ENCODE results near the gene BDNF. TPM values are rescaled to one million over a fixed set of nuclear protein-coding genes. Genes with fewer than 3 reads are reported as not detected.

Gene BDNF
- total and polyA plus RNA-seq, 2 donors (not counting 1 experiment from before 2014, with no cell fraction given), result not detected

DNA sequence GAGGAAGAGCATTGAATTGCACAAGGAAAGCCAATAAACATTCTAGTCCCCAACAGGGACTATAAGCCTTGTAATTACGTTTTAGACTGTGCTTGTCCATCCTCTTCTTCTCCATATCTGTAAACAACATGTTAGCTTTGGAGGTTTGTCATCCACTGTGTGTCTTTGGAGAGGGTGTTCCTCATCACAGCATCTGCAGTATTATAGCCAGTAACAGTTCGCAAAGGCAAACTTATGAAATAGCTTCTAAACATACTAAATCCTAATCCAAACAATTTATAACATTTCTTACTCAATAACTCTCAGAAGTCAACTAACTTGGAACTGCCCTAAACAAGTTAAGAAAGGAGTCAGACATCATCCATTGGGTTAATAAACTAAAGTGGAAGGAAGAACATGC is 10.3 kb upstream of the BDNF start:
- Histone ChIP-seq H3K9ac (ENCODE audit: low read length) (no peak overlapping the region), H3K4me2 (replicated peaks; ENCODE audit: low read depth, low read length, poor library complexity, severe bottlenecking) (no peak overlapping the region), H3K27ac (ENCODE audit: low read length in 2 of 2) (no peak overlapping the region), H3K36me3 (replicated peaks in 1 of 2; ENCODE audit: control extremely low read depth in 1 of 2, control insufficient read depth in 1 of 2, extremely low read depth in 1 of 2, insufficient read depth in 2 of 2, low read length in 1 of 2) (no peaks in the 10 kb centered on the region), H3K9me3 (ENCODE audit: control extremely low read depth in 1 of 3, control insufficient read depth in 2 of 3, insufficient read depth in 1 of 3, low read length in 2 of 3) (peaks cover 0 to 1% (median 0%) of the 10 kb centered on the region in 3 donors), H4K20me1 (ENCODE audit: control insufficient read depth, insufficient read depth, low read length, poor library complexity, severe bottlenecking) (no peaks in the 10 kb centered on the region), H3K79me2 (ENCODE audit: control insufficient read depth, insufficient read depth, low read length) (no peaks in the 10 kb centered on the region), H3K4me3 (ENCODE audit: control extremely low read depth in 1 of 5, extremely low read depth in 1 of 5, insufficient read depth in 1 of 5, low read depth in 2 of 5, low read length in 4 of 5) (no peak overlapping the region), H3K27me3 (replicated peaks in 1 of 4; ENCODE audit: control extremely low read depth in 1 of 4, control insufficient read depth in 3 of 4, insufficient read depth in 4 of 4, low read length in 3 of 4) (peaks cover 0 to under 1% (median 0%) of the 10 kb centered on the region in 4 experiments), H3K4me1 (ENCODE audit: control insufficient read depth in 2 of 2, insufficient read depth in 2 of 2, low read length in 2 of 2) (no peaks in the 10 kb centered on the region), H2AFZ (ENCODE audit: insufficient read depth, low read depth, low read length, poor library complexity, severe bottlenecking) (no peak overlapping the region)
- TF ChIP-seq, protein P1, sequence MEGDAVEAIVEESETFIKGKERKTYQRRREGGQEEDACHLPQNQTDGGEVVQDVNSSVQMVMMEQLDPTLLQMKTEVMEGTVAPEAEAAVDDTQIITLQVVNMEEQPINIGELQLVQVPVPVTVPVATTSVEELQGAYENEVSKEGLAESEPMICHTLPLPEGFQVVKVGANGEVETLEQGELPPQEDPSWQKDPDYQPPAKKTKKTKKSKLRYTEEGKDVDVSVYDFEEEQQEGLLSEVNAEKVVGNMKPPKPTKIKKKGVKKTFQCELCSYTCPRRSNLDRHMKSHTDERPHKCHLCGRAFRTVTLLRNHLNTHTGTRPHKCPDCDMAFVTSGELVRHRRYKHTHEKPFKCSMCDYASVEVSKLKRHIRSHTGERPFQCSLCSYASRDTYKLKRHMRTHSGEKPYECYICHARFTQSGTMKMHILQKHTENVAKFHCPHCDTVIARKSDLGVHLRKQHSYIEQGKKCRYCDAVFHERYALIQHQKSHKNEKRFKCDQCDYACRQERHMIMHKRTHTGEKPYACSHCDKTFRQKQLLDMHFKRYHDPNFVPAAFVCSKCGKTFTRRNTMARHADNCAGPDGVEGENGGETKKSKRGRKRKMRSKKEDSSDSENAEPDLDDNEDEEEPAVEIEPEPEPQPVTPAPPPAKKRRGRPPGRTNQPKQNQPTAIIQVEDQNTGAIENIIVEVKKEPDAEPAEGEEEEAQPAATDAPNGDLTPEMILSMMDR (IDR thresholded peaks at IDR 0.05), result no peak
- TF ChIP-seq EZH2 (IDR thresholded peaks at IDR 0.05; ENCODE audit: borderline replicate concordance, insufficient read depth, low read depth, low read length, poor library complexity, severe bottlenecking), result no peak
- Mint-ChIP-seq H3K4me3 (no peak overlapping the region), H3K27me3 (peaks cover 31% of the 10 kb centered on the region), H3K9me3 (ENCODE audit: insufficient read depth) (no peaks in the 10 kb centered on the region), H3K4me1 (no peaks in the 10 kb centered on the region), H3K27ac (no peak overlapping the region)
- ChIA-PET POLR2A (no interaction called here), CTCF (interaction anchor here (0.8 kb wide), 1 partner anchor 7 kb away, joined by 3 read pairs; no protein-coding TSS in a partner anchor)
- ATAC-seq (ENCODE audit: low read depth) (no peak), DNase-seq (no peak)
- intact Hi-C loops (cut with micrococcal nuclease), result no loop called here
- no CpG with 5 or more reads among the region's 2 CpGs for WGBS (ENCODE audit: insufficient coverage)

DNA sequence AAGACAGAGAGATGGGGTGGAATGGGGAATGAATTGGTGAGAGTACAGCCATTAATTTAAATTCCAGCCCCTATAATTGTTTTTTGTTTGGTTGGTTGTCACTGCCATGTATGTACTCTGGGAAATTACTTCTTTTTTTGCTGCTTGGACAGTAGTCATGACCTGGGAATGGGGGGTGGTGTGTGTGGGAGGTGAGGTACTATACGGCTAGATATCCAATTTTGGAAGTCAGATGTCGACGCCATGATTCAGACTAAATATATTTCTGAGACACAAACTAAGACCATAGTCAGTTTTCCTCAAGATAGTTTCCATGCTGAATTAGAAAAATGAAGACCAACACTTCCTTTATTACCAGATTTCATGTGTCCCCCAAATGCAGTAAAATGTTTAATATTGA is 7.4 kb upstream of the BDNF start:
- peaks cover 0 to 9% (median 3%) of the 10 kb centered on the region in 4 experiments for H3K27me3 ChIP-seq (replicated peaks in 1 of 4; ENCODE audit: control extremely low read depth in 1 of 4, control insufficient read depth in 3 of 4, insufficient read depth in 4 of 4, low read length in 3 of 4)
- no peak overlapping the region for H3K27ac ChIP-seq (ENCODE audit: low read length in 2 of 2)
- Mint-ChIP-seq H3K9me3 (ENCODE audit: insufficient read depth) (no peaks in the 10 kb centered on the region), H3K4me1 (no peaks in the 10 kb centered on the region), H3K27me3 (peaks cover 36% of the 10 kb centered on the region), H3K4me3 (no peak overlapping the region), H3K27ac (no peak overlapping the region)
- no peak overlapping the region for H3K4me2 ChIP-seq (replicated peaks; ENCODE audit: low read depth, low read length, poor library complexity, severe bottlenecking)
- H2AFZ ChIP-seq (ENCODE audit: insufficient read depth, low read depth, low read length, poor library complexity, severe bottlenecking), result no peak overlapping the region
- no peaks in the 10 kb centered on the region for H3K36me3 ChIP-seq (replicated peaks in 1 of 2; ENCODE audit: control extremely low read depth in 1 of 2, control insufficient read depth in 1 of 2, extremely low read depth in 1 of 2, insufficient read depth in 2 of 2, low read length in 1 of 2)
- H3K9ac ChIP-seq (ENCODE audit: low read length), result no peak overlapping the region
- 100% methylated on average over 1 of the region's 3 CpGs for WGBS (ENCODE audit: insufficient coverage)
- TF ChIP-seq, protein P1 (IDR thresholded peaks at IDR 0.05), result no peak
- TF ChIP-seq EZH2 (IDR thresholded peaks at IDR 0.05; ENCODE audit: borderline replicate concordance, insufficient read depth, low read depth, low read length, poor library complexity, severe bottlenecking), result no peak
- H4K20me1 ChIP-seq (ENCODE audit: control insufficient read depth, insufficient read depth, low read length, poor library complexity, severe bottlenecking), result no peaks in the 10 kb centered on the region
- H3K79me2 ChIP-seq (ENCODE audit: control insufficient read depth, insufficient read depth, low read length), result no peaks in the 10 kb centered on the region
- intact Hi-C loops (cut with micrococcal nuclease), result no loop called here
- ChIA-PET POLR2A (no interaction called here), CTCF (interaction anchor here (1.6 kb wide), 1 partner anchor 9 kb away, joined by 6 read pairs; no protein-coding TSS in a partner anchor)
- no peaks in the 10 kb centered on the region for H3K4me1 ChIP-seq (ENCODE audit: control insufficient read depth in 2 of 2, insufficient read depth in 2 of 2, low read length in 2 of 2)
- ATAC-seq (ENCODE audit: low read depth), result no peak
- DNase-seq, result no peak
- H3K9me3 ChIP-seq (ENCODE audit: control extremely low read depth in 1 of 3, control insufficient read depth in 2 of 3, insufficient read depth in 1 of 3, low read length in 2 of 3), result peaks cover 0 to 1% (median 0%) of the 10 kb centered on the region in 3 donors
- no peak overlapping the region for H3K4me3 ChIP-seq (ENCODE audit: control extremely low read depth in 1 of 5, extremely low read depth in 1 of 5, insufficient read depth in 1 of 5, low read depth in 2 of 5, low read length in 4 of 5)

All from B cell (primary cell).